Measurements from ENCODE around the gene PLRG1.

Gene PLRG1

DNA sequence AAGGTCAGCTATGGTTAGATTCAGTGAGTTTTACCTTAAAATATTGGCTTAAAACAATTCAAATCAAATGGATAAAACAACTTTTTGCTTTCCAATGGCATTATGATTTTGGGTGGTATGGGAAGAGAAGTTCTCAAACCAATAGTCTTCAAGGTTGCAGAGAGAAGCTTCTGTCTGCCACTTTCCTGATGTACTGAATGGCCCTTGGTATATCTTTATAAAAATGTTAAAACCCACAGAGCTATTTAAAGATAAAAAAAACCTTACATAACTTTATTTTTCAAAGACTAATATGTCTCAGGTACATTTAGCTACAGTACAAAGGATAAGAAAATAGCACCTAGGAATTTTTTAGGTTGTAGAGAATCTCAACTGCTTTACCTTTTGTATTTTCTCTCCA, 33.5 kb upstream of the PLRG1 start:
- TF ChIP-seq, protein P1, sequence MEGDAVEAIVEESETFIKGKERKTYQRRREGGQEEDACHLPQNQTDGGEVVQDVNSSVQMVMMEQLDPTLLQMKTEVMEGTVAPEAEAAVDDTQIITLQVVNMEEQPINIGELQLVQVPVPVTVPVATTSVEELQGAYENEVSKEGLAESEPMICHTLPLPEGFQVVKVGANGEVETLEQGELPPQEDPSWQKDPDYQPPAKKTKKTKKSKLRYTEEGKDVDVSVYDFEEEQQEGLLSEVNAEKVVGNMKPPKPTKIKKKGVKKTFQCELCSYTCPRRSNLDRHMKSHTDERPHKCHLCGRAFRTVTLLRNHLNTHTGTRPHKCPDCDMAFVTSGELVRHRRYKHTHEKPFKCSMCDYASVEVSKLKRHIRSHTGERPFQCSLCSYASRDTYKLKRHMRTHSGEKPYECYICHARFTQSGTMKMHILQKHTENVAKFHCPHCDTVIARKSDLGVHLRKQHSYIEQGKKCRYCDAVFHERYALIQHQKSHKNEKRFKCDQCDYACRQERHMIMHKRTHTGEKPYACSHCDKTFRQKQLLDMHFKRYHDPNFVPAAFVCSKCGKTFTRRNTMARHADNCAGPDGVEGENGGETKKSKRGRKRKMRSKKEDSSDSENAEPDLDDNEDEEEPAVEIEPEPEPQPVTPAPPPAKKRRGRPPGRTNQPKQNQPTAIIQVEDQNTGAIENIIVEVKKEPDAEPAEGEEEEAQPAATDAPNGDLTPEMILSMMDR (conservative IDR thresholded peaks at IDR 0.05; ENCODE audit: low read depth, low read length), result no peak
- H3K27me3 ChIP-seq (ENCODE audit: insufficient read depth, low read depth), result no peaks in the 10 kb centered on the region

DNA sequence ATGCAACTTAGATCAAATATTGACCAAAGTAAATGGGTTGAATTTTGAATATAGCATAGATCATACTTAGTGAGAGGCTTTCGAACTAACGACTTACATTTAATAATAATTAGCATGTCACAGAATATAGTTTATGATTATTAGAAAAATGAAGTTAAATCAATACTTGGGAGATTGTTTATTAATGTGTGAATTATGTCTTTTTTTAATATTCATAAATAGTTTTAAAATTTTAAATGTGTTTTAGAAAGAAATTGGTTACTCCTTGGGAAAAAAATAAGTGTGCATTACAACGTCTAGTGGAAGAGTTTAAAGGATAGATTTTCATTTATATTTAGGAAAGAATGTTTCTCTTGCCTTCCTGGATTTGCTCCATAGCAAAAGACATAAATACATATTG, 33.0 kb upstream of the PLRG1 start:
- H3K36me3 ChIP-seq (ENCODE audit: insufficient read depth), result no peaks in the 10 kb centered on the region
- no peak overlapping the region for H3K9ac ChIP-seq
- no peaks in the 10 kb centered on the region for H3K27me3 ChIP-seq (ENCODE audit: insufficient read depth, low read depth)
- H3K4me2 ChIP-seq, result no peak overlapping the region
- H3K4me1 ChIP-seq (ENCODE audit: low read depth, poor library complexity, severe bottlenecking), result no peaks in the 10 kb centered on the region
- no peak overlapping the region for H2AFZ ChIP-seq (ENCODE audit: low read depth)
- H3K79me2 ChIP-seq (ENCODE audit: insufficient read depth, low read depth), result no peaks in the 10 kb centered on the region
- no peaks in the 10 kb centered on the region for H4K20me1 ChIP-seq (ENCODE audit: insufficient read depth)
- H3K4me3 ChIP-seq (IDR thresholded peaks at IDR 0.05; ENCODE audit: insufficient read depth, low read depth, low read length), result no peak overlapping the region
- TF ChIP-seq, protein P1 (conservative IDR thresholded peaks at IDR 0.05; ENCODE audit: low read depth, low read length), result no peak
- no peak overlapping the region for H3K27ac ChIP-seq

More for the DNA sequence above, 33.5 kb upstream of the PLRG1 start:
- no peak overlapping the region for H3K4me2 ChIP-seq
- no peak overlapping the region for H3K27ac ChIP-seq
- no peak overlapping the region for H3K9ac ChIP-seq
- H3K4me1 ChIP-seq (ENCODE audit: low read depth, poor library complexity, severe bottlenecking), result no peaks in the 10 kb centered on the region
- H4K20me1 ChIP-seq (ENCODE audit: insufficient read depth), result no peaks in the 10 kb centered on the region
- H3K4me3 ChIP-seq (IDR thresholded peaks at IDR 0.05; ENCODE audit: insufficient read depth, low read depth, low read length), result no peak overlapping the region
- H2AFZ ChIP-seq (ENCODE audit: low read depth), result no peak overlapping the region
- H3K36me3 ChIP-seq (ENCODE audit: insufficient read depth), result no peaks in the 10 kb centered on the region
- no peaks in the 10 kb centered on the region for H3K79me2 ChIP-seq (ENCODE audit: insufficient read depth, low read depth)

DNA sequence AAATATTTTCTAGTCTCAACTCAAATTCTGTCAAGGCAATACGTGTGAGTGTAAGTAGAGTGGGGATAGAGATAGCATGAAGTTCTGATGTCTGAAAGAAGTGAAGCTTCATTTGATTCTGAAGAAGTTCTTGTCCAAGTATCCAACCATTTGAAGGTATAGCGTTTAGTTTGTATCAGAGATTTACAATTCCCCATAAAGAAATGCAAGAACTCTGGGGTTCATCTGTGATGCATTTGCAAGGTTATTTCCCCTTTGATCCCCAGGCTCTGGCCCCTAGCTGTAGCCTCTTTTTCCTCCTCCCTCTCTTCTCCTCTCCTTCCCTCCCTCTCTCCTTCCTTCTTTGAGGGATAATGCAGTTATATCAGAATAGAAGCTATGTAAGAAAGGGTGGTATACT, 32.5 kb upstream of the PLRG1 start:
- Histone ChIP-seq H3K4me2 (no peak overlapping the region), H3K9ac (no peak overlapping the region), H3K27ac (no peak overlapping the region), H2AFZ (ENCODE audit: low read depth) (no peak overlapping the region), H3K36me3 (ENCODE audit: insufficient read depth) (no peaks in the 10 kb centered on the region), H3K27me3 (ENCODE audit: insufficient read depth, low read depth) (no peaks in the 10 kb centered on the region), H3K4me3 (IDR thresholded peaks at IDR 0.05; ENCODE audit: insufficient read depth, low read depth, low read length) (no peak overlapping the region), H3K79me2 (ENCODE audit: insufficient read depth, low read depth) (no peaks in the 10 kb centered on the region), H4K20me1 (ENCODE audit: insufficient read depth) (no peaks in the 10 kb centered on the region), H3K4me1 (ENCODE audit: low read depth, poor library complexity, severe bottlenecking) (no peaks in the 10 kb centered on the region)
- TF ChIP-seq, protein P1 (conservative IDR thresholded peaks at IDR 0.05; ENCODE audit: low read depth, low read length), result no peak

DNA sequence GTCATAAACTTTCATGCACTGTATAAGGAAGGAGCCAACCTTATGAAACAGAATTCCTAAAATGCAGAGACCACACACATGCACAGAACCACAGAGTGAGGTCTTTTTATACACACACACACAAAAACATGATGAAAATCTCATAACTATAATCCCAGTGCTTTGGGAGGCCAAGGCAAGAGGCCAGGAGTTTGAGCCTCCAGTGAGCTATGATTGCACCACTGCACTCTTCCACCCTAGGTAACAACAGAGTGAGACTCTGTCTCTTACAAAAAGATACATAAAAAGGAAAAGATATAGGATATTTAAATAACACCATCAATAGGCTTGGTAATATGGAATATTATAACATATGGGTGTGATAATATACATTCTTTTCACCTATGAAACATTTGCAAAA, 29.7 kb upstream of the PLRG1 start:
- Histone ChIP-seq H3K4me1 (ENCODE audit: low read depth, poor library complexity, severe bottlenecking) (no peaks in the 10 kb centered on the region), H4K20me1 (ENCODE audit: insufficient read depth) (no peaks in the 10 kb centered on the region), H3K9ac (no peak overlapping the region), H3K4me3 (IDR thresholded peaks at IDR 0.05; ENCODE audit: insufficient read depth, low read depth, low read length) (no peak overlapping the region), H3K27me3 (ENCODE audit: insufficient read depth, low read depth) (no peaks in the 10 kb centered on the region), H3K36me3 (ENCODE audit: insufficient read depth) (no peaks in the 10 kb centered on the region), H3K79me2 (ENCODE audit: insufficient read depth, low read depth) (no peaks in the 10 kb centered on the region), H2AFZ (ENCODE audit: low read depth) (no peak overlapping the region), H3K27ac (no peak overlapping the region), H3K4me2 (no peak overlapping the region)
- TF ChIP-seq, protein P1 (conservative IDR thresholded peaks at IDR 0.05; ENCODE audit: low read depth, low read length), result no peak
